Measurements from ENCODE around the gene CNTNAP1. TPM values are rescaled to one million over a fixed set of nuclear protein-coding genes. Genes with fewer than 3 reads are reported as not detected.

CNTNAP1 gene
- total and polyA plus RNA-seq, 9 of the 15 experiments (the other 6 are each of a cell fraction or from before 2014, with no cell fraction given): 0.10 to 1.8 (median 0.62) TPM

DNA sequence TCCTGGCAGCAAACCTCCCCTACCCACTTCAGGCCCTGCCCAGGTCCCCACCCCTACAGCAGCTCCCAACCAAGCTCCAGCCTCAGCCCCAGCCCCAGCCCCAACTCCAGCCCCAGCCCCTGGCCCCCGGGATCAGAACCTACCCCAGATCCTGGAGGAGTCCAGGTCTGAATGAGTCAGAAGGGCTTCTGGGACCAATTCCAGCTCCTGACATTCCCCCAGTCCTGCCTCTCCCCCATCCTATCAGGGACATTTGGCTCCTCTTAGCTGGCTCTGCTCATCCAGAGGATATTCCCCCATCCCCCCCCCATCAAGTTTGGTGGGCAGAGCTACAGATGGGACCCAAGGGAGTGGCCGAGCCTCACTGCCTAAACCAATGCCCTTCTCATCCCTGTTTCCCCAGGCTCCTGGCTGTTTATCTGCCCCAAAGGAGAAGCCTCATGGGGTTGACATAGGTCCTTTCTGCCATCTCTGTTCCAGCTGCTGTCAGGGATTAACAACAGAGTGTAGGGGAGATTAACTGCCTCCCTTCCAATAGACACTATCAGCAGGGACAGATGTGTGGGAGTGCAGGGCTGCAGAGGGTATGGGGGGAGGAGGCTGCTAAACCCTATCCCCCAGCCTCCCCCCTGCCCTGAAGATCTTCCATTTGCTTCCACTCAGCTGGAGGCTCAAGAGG, 16.5 kb downstream of the CNTNAP1 start (continued):
- TF ChIP-seq, protein P1, sequence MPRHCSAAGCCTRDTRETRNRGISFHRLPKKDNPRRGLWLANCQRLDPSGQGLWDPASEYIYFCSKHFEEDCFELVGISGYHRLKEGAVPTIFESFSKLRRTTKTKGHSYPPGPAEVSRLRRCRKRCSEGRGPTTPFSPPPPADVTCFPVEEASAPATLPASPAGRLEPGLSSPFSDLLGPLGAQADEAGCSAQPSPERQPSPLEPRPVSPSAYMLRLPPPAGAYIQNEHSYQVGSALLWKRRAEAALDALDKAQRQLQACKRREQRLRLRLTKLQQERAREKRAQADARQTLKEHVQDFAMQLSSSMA (CRISPR knock-in tag; IDR thresholded peaks at IDR 0.05): no peak
- peak; percentile 100 for TF ChIP-seq DPF2 (IDR thresholded peaks at IDR 0.05)
- TF ChIP-seq DMBX1 (CRISPR knock-in tag; IDR thresholded peaks at IDR 0.05; ENCODE audit: borderline replicate concordance): peak; percentile 98
- TF ChIP-seq, protein P2, sequence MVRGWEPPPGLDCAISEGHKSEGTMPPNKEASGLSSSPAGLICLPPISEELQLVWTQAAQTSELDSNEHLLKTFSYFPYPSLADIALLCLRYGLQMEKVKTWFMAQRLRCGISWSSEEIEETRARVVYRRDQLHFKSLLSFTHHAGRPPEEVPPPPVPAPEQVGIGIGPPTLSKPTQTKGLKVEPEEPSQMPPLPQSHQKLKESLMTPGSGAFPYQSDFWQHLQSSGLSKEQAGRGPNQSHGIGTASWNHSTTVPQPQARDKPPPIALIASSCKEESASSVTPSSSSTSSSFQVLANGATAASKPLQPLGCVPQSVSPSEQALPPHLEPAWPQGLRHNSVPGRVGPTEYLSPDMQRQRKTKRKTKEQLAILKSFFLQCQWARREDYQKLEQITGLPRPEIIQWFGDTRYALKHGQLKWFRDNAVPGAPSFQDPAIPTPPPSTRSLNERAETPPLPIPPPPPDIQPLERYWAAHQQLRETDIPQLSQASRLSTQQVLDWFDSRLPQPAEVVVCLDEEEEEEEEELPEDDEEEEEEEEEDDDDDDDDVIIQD (CRISPR knock-in tag; IDR thresholded peaks at IDR 0.05): no peak
- TF ChIP-seq ZC3H11A (IDR thresholded peaks at IDR 0.05; ENCODE audit: low read depth, low read length): peak; percentile 42; the same call in 1 of the 2 replicates
- TF ChIP-seq ZFPM2 (CRISPR knock-in tag; IDR thresholded peaks at IDR 0.05): no peak
- TF ChIP-seq, protein P3, sequence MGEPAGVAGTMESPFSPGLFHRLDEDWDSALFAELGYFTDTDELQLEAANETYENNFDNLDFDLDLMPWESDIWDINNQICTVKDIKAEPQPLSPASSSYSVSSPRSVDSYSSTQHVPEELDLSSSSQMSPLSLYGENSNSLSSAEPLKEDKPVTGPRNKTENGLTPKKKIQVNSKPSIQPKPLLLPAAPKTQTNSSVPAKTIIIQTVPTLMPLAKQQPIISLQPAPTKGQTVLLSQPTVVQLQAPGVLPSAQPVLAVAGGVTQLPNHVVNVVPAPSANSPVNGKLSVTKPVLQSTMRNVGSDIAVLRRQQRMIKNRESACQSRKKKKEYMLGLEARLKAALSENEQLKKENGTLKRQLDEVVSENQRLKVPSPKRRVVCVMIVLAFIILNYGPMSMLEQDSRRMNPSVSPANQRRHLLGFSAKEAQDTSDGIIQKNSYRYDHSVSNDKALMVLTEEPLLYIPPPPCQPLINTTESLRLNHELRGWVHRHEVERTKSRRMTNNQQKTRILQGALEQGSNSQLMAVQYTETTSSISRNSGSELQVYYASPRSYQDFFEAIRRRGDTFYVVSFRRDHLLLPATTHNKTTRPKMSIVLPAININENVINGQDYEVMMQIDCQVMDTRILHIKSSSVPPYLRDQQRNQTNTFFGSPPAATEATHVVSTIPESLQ (CRISPR knock-in tag; IDR thresholded peaks at IDR 0.05): no peak
- TF ChIP-seq, protein P4, sequence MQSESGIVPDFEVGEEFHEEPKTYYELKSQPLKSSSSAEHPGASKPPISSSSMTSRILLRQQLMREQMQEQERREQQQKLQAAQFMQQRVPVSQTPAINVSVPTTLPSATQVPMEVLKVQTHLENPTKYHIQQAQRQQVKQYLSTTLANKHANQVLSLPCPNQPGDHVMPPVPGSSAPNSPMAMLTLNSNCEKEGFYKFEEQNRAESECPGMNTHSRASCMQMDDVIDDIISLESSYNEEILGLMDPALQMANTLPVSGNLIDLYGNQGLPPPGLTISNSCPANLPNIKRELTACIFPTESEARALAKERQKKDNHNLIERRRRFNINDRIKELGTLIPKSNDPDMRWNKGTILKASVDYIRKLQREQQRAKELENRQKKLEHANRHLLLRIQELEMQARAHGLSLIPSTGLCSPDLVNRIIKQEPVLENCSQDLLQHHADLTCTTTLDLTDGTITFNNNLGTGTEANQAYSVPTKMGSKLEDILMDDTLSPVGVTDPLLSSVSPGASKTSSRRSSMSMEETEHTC (IDR thresholded peaks at IDR 0.05): peak; percentile 75; the same call in 1 of the 2 replicates
- TF ChIP-seq, protein P5, sequence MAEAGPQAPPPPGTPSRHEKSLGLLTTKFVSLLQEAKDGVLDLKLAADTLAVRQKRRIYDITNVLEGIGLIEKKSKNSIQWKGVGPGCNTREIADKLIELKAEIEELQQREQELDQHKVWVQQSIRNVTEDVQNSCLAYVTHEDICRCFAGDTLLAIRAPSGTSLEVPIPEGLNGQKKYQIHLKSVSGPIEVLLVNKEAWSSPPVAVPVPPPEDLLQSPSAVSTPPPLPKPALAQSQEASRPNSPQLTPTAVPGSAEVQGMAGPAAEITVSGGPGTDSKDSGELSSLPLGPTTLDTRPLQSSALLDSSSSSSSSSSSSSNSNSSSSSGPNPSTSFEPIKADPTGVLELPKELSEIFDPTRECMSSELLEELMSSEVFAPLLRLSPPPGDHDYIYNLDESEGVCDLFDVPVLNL (CRISPR knock-in tag; IDR thresholded peaks at IDR 0.05; ENCODE audit: low read depth): no peak
- TF ChIP-seq, protein P6, sequence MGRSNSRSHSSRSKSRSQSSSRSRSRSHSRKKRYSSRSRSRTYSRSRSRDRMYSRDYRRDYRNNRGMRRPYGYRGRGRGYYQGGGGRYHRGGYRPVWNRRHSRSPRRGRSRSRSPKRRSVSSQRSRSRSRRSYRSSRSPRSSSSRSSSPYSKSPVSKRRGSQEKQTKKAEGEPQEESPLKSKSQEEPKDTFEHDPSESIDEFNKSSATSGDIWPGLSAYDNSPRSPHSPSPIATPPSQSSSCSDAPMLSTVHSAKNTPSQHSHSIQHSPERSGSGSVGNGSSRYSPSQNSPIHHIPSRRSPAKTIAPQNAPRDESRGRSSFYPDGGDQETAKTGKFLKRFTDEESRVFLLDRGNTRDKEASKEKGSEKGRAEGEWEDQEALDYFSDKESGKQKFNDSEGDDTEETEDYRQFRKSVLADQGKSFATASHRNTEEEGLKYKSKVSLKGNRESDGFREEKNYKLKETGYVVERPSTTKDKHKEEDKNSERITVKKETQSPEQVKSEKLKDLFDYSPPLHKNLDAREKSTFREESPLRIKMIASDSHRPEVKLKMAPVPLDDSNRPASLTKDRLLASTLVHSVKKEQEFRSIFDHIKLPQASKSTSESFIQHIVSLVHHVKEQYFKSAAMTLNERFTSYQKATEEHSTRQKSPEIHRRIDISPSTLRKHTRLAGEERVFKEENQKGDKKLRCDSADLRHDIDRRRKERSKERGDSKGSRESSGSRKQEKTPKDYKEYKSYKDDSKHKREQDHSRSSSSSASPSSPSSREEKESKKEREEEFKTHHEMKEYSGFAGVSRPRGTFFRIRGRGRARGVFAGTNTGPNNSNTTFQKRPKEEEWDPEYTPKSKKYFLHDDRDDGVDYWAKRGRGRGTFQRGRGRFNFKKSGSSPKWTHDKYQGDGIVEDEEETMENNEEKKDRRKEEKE (IDR thresholded peaks at IDR 0.05; ENCODE audit: borderline replicate concordance in 1 of 2, control insufficient read depth in 1 of 2, low read depth in 2 of 2, low read length in 1 of 2): peak in 1 of 2 experiments; percentile 83; a peak in 1 of 4 replicates
- TF ChIP-seq, protein P7, sequence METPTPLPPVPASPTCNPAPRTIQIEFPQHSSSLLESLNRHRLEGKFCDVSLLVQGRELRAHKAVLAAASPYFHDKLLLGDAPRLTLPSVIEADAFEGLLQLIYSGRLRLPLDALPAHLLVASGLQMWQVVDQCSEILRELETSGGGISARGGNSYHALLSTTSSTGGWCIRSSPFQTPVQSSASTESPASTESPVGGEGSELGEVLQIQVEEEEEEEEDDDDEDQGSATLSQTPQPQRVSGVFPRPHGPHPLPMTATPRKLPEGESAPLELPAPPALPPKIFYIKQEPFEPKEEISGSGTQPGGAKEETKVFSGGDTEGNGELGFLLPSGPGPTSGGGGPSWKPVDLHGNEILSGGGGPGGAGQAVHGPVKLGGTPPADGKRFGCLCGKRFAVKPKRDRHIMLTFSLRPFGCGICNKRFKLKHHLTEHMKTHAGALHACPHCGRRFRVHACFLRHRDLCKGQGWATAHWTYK (CRISPR knock-in tag; IDR thresholded peaks at IDR 0.05): peak; percentile 77; the same call in 1 of the 2 replicates
- TF ChIP-seq, protein P8, sequence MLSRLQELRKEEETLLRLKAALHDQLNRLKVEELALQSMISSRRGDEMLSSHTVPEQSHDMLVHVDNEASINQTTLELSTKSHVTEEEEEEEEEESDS (CRISPR knock-in tag; IDR thresholded peaks at IDR 0.05): no peak
- peak; percentile 66; the same call in 1 of the 2 replicates for TF ChIP-seq ZNF197 (CRISPR knock-in tag; IDR thresholded peaks at IDR 0.05; ENCODE audit: low read depth)

Measured in K562 (cell line).